Vagina (tissue), 2 donors: ENCODE results near the gene ANKRD28. TPM values are rescaled to one million over a fixed set of nuclear protein-coding genes. Genes with fewer than 3 reads are reported as not detected.

Source experiments
- DNase-seq, 2 donors: peaks; one replicate each; pipeline ENCODE4 v3.0.0-alpha.2; 2017; ENCODE audit errors: extremely low spot score in 2 of 2
- H3K27ac ChIP-seq: fragments of 200-600 bp; sonication (generic); one replicate; pipeline ENCODE4 v1.5.1; 2019
- H3K27me3 ChIP-seq: fragments of 200-600 bp; sonication (generic); one replicate; pipeline ENCODE4 v1.5.1; 2019
- H3K36me3 ChIP-seq, 2 donors: fragments of 200-600 bp; sonication (generic); one replicate each; pipeline ENCODE4 v1.5.1; 2017 to 2019
- H3K4me1 ChIP-seq: fragments of 200-600 bp; sonication (generic); one replicate; pipeline ENCODE4 v1.5.1; 2019
- H3K4me3 ChIP-seq, 2 donors: fragments of 200-600 bp; sonication (generic); 1 replicate in 1 of 2; 2 replicates in 1 of 2; pipeline ENCODE4 v1.5.1; 2016 to 2019
- H3K9me3 ChIP-seq: fragments of 200-600 bp; sonication (generic); one replicate; pipeline ENCODE4 v1.5.1; 2019
- CTCF ChIP-seq, 3 experiments: fragments of 450-650 bp in 2 of 3; fragments of 200-600 bp in 1 of 3; sonication (generic) in 1 of 3; IDR thresholded peaks; one replicate each; pipeline ENCODE4 v1.5.1; 2017 to 2019; ENCODE audit warnings: antibody characterized with exemption in 3 of 3, mild to moderate bottlenecking in 2 of 3, moderate library complexity in 2 of 3
- POLR2A ChIP-seq, 2 donors: fragments of 450-650 bp; IDR thresholded peaks; one replicate each; pipeline ENCODE4 v1.6.1; 2017; ENCODE audit warnings: antibody characterized with exemption in 2 of 2, mild to moderate bottlenecking in 2 of 2, moderate library complexity in 2 of 2
- POLR2AphosphoS5 ChIP-seq, 2 donors: sonication (generic); formaldehyde crosslinking; IDR thresholded peaks; one replicate each; pipeline ENCODE4 v1.9.0; 2017; ENCODE audit warnings: antibody characterized with exemption in 2 of 2, mild to moderate bottlenecking in 2 of 2, low read depth in 1 of 2; ENCODE audit not compliant: insufficient read depth in 1 of 2
- intact Hi-C: fragments of 100-400 bp; cut with DNase I; formaldehyde crosslinking; loops from one replicate; pipeline ENCODE4 v1.15.1; 2023
- total RNA-seq: library from RNA; depleted of rRNA; stranded (reverse); fragments of >200 nt; gene quantifications from one replicate; pipeline ENCODE4 v1.2.3, GENCODE V29; 2016

ANKRD28 gene
- total RNA-seq, 1 donor from 2014 or later: 48.6 TPM

DNA sequence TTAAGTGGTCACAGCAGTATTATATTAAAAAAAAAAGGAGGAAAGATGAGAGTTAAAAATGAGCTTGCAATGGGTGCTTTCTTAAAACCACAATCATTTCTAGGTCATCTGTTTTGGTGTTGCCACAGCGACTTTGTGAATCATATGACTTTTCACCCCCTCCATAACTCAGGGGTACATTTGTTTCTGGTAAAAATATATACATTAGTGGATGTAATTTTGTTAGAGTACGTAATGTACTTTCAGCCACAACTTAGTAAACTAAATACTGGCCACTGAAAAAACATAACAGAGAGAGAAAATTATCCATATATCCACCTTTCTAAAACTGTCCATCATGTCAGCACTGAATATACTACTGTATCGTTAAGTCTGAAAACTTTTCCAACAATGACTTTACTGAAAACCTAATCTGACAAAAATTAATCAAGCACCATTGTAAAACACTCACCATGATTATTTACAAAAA is 3.4 kb downstream of the ANKRD28 start:
- Histone ChIP-seq H3K4me3 (peak overlapping the region; percentile 23 to 45), H3K27ac (peak overlapping the region; percentile 91), H3K27me3 (no peaks in the 10 kb centered on the region), H3K4me1 (peaks cover 61% of the 10 kb centered on the region), H3K9me3 (no peaks in the 10 kb centered on the region), H3K36me3 (no peaks in the 10 kb centered on the region)
- intact Hi-C loops: no loop called here
- TF ChIP-seq POLR2AphosphoS5 (IDR thresholded peaks at IDR 0.05; ENCODE audit: insufficient read depth in 1 of 2, low read depth in 1 of 2) (peak in 1 of 2 donors; percentile 36), POLR2A (IDR thresholded peaks at IDR 0.05) (no peak), CTCF (IDR thresholded peaks at IDR 0.05) (no peak)
- no peak for DNase-seq

DNA sequence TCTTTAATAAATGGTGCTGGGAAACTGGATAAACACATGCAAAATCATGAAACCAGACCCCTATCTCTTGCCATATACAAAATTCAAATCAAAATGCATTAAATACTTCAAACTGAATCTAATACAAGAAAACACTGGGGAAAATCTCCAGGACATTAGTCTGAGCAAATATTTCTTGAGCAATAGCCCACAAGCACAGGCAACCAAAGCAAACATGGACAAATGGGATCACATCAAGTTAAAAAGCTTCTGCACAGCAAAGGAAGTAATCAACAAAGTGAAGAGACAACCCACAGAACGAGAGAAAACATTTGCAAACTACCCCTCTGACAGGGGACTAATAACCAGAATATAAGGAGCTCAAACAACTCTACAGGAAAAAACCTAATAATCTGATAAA is 6.3 kb downstream of the ANKRD28 start:
- intact Hi-C loops: no loop called here

DNA sequence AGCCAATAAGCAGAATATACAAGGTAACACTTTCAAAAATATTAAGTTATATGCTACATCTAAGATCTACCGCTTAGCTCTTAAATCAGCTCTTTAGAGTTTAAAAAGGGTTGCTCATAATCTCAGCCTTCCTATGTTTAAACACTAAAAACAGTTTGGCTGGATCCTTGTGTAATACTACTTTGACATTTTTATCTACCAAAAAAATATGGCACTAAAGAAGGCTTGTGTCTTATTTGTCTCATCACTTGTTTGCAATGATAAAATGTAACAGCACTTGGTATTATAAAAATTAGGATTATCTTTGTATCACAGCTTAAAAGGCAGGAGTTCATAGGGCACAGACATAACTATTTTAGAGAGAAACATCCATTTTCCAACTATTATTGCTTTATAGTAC is 9.8 kb downstream of the ANKRD28 start:
- no peak for DNase-seq
- intact Hi-C loops: no loop called here
- Histone ChIP-seq H3K27me3 (no peaks in the 10 kb centered on the region), H3K9me3 (no peaks in the 10 kb centered on the region), H3K36me3 (no peaks in the 10 kb centered on the region), H3K27ac (no peak overlapping the region), H3K4me1 (peaks cover 55% of the 10 kb centered on the region), H3K4me3 (no peak overlapping the region)
- no peak for TF ChIP-seq POLR2A (IDR thresholded peaks at IDR 0.05)
- TF ChIP-seq CTCF (IDR thresholded peaks at IDR 0.05): no peak
- no peak for TF ChIP-seq POLR2AphosphoS5 (IDR thresholded peaks at IDR 0.05; ENCODE audit: insufficient read depth in 1 of 2, low read depth in 1 of 2)

More for the DNA sequence above, 6.3 kb downstream of the ANKRD28 start:
- H3K27ac ChIP-seq: peak overlapping the region; percentile 18
- no peak for TF ChIP-seq POLR2A (IDR thresholded peaks at IDR 0.05)
- TF ChIP-seq CTCF (IDR thresholded peaks at IDR 0.05): no peak
- no peak for TF ChIP-seq POLR2AphosphoS5 (IDR thresholded peaks at IDR 0.05; ENCODE audit: insufficient read depth in 1 of 2, low read depth in 1 of 2)
- no peaks in the 10 kb centered on the region for H3K36me3 ChIP-seq
- H3K4me1 ChIP-seq: peaks cover 46% of the 10 kb centered on the region
- no peak for DNase-seq
- no peaks in the 10 kb centered on the region for H3K9me3 ChIP-seq
- no peak overlapping the region for H3K4me3 ChIP-seq
- H3K27me3 ChIP-seq: no peaks in the 10 kb centered on the region

DNA sequence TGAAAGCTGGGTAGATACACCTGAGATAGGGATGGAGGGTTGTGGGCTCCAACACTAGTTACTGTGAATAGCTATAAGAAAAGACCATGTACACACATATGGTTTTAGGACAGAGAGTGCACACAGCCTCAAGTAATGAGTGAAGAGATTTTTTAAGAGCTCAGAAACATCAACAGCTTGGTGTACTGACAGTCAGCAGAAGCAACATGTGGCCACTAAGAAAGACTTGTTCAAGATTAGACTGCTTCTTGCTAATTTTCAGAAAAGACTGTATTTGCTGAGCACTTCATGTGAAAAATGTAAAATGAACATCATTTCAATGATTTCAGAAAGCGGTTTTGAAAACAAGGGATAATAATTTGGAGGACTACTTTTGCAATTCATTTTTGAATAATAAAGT is 10.3 kb downstream of the ANKRD28 start:
- H3K4me3 ChIP-seq: no peak overlapping the region
- no peaks in the 10 kb centered on the region for H3K9me3 ChIP-seq
- H3K27me3 ChIP-seq: no peaks in the 10 kb centered on the region
- no peaks in the 10 kb centered on the region for H3K36me3 ChIP-seq
- intact Hi-C loops: no loop called here
- TF ChIP-seq CTCF (IDR thresholded peaks at IDR 0.05) (no peak), POLR2A (IDR thresholded peaks at IDR 0.05) (no peak), POLR2AphosphoS5 (IDR thresholded peaks at IDR 0.05; ENCODE audit: insufficient read depth in 1 of 2, low read depth in 1 of 2) (no peak)
- peak overlapping the region; percentile 1 for H3K27ac ChIP-seq
- peaks cover 55% of the 10 kb centered on the region for H3K4me1 ChIP-seq
- DNase-seq: no peak

- Histone ChIP-seq H3K9me3 (no peaks in the 10 kb centered on the region), H3K36me3 (no peaks in the 10 kb centered on the region), H3K4me1 (peaks cover 54% of the 10 kb centered on the region), H3K27ac (peak overlapping the region; percentile 64), H3K27me3 (no peaks in the 10 kb centered on the region), H3K4me3 (peak overlapping the region in 1 of 2 donors; percentile 6)
- DNase-seq: no peak
- TF ChIP-seq POLR2A (IDR thresholded peaks at IDR 0.05) (no peak), CTCF (IDR thresholded peaks at IDR 0.05) (no peak), POLR2AphosphoS5 (IDR thresholded peaks at IDR 0.05; ENCODE audit: insufficient read depth in 1 of 2, low read depth in 1 of 2) (no peak)
- intact Hi-C loops: no loop called here
These were observed 14.3 kb downstream of the ANKRD28 start for GRCh38 chr3:15783361-15783969.
